GM12873 (cell line): ENCODE results near the gene MEIOB.

ENCODE experiments used
- CTCF ChIP-seq: IDR thresholded peaks from 2 replicates; pipeline ENCODE4 v1.5.1; 2012; ENCODE audit warnings: low read depth, mild to moderate bottlenecking, moderate library complexity, low read length, control low read depth; ENCODE audit not compliant: insufficient read depth; ENCODE audit errors: missing control alignments

MEIOB gene

DNA sequence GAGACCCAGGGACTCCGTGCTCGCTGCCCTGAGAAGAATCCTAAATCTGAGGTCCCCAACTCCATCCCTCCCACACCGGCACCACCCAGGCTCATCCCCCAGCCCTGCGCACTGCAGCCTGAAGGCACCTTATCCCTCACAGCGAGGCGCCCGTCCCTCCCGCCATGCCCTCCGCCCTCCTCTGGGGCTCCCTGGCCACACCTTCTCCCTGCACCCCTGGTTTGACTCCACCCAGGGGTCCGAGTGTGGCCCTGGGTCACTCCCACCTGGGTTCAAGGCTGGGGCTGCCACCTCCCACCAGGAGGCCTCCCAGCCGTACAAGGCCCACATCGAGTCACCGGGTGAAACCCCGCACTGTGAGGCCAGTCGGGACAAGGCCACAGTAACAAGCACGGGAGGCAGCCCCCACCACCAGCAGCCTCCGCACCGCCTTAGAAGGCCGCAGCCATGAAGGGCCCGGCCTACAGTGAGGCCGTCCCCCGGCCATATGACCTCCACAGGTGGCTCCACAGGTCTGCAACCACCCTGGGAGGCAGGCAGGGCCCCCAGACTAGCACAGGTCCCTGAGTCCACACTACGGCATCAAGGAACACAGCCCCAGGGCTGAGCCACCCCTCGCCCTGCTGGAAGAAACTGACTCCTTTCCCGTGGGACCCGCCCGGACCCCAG lies 53.6 kb downstream of the MEIOB start:
- TF ChIP-seq CTCF, result no peak

DNA sequence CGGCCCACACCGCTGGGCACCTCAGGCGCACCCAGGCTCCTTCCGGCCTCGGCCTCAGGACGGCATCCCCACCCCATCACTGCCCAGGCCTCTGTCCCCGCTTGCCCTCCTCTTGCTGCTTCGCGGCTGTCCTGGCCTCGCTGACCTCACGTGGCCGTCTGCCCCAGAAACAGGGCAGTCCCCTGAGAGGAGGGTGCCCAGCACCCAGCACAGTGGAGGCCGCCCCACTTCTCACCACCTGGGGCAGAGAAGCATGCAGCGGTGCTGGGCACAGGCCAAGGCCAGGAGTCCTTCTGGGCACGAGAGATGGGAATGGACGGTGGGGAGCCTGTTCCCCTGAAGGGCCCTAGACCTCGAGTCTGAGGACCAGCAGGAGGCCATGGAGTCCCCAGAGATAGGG lies 54.2 kb downstream of the MEIOB start:
- TF ChIP-seq CTCF, result no peak

GRCh38 chr16:1817276-1817589 lies 54.7 kb downstream of the MEIOB start:
- no peak for TF ChIP-seq CTCF

- TF ChIP-seq CTCF, result no peak
Observed at GRCh38 chr16:1816396-1817275, 55.3 kb downstream of the MEIOB start.

GRCh38 chr16:1815461-1815860 lies 56.5 kb downstream of the MEIOB start:
- TF ChIP-seq CTCF, result no peak

DNA sequence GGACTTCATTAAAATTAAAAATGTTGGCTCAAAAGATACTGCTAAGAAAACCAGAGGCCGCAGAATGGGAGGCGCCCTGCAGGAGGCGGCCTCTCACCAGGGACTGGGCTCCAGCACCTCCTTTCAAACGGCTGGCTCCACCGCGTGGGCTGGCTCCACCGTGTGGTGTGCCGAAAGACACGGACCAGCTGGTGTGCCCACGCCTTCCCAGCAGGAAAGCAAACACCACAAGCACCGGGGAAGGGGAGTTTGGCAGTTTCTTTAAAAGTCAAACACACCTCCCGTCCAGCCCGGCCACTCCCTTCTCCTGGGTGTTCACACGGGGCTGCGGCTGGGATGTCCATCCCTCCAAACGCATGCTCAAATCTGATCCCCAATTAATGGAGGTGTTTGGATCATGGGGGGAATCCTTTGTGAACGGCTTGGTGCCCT lies 59.2 kb downstream of the MEIOB start:
- TF ChIP-seq CTCF, result peak; percentile 26

- TF ChIP-seq CTCF, result no peak
Observed at GRCh38 chr16:1810536-1810935, 61.4 kb downstream of the MEIOB start.
